Stimulated activated CD8-positive, alpha-beta memory T cell treated with anti-CD3 and anti-CD28 coated beads, Interleukin-4, amount 100 ng/mL, for 1 hour (primary cell): ENCODE data around the gene MYOM1.

Source experiments
- DNase-seq, 2 donors: peaks; one replicate each; pipeline ENCODE4 v3.0.0-alpha.2; 2020; ENCODE audit warnings: low read depth in 2 of 2, low spot score in 1 of 2

Gene MYOM1

GRCh38 chr18:3119401-3120341, 100.1 kb downstream of the MYOM1 start:
- no peak for DNase-seq

GRCh38 chr18:3118195-3119010, 101.4 kb downstream of the MYOM1 start:
- DNase-seq = no peak

- no peak for DNase-seq
These were observed 102.1 kb downstream of the MYOM1 start for GRCh38 chr18:3117493-3118192.

- no peak for DNase-seq
These were observed 104.2 kb downstream of the MYOM1 start for GRCh38 chr18:3115447-3116030.

GRCh38 chr18:3114451-3114850, 105.3 kb downstream of the MYOM1 start:
- DNase-seq = no peak

- DNase-seq = no peak
These were observed 105.7 kb downstream of the MYOM1 start for GRCh38 chr18:3114026-3114425.

GRCh38 chr18:3111523-3112240, 108.1 kb downstream of the MYOM1 start:
- no peak for DNase-seq

GRCh38 chr18:3110034-3110752, 109.6 kb downstream of the MYOM1 start:
- DNase-seq = no peak

GRCh38 chr18:3107740-3108151, 112.0 kb downstream of the MYOM1 start:
- DNase-seq = no peak

GRCh38 chr18:3104190-3105054, 115.3 kb downstream of the MYOM1 start:
- DNase-seq = no peak

GRCh38 chr18:3103576-3103975, 116.2 kb downstream of the MYOM1 start:
- no peak for DNase-seq

- no peak for DNase-seq
These were observed 116.8 kb downstream of the MYOM1 start for GRCh38 chr18:3102983-3103382.

GRCh38 chr18:3100498-3101132, 119.2 kb downstream of the MYOM1 start:
- DNase-seq = no peak

- no peak for DNase-seq
These were observed 120.4 kb downstream of the MYOM1 start for GRCh38 chr18:3099327-3099726.

GRCh38 chr18:3097082-3097481, 122.7 kb downstream of the MYOM1 start:
- no peak for DNase-seq

GRCh38 chr18:3095921-3096320, 123.8 kb downstream of the MYOM1 start:
- DNase-seq = no peak

GRCh38 chr18:3094338-3094684, 125.5 kb downstream of the MYOM1 start:
- no peak for DNase-seq

- no peak for DNase-seq
These were observed 126.0 kb downstream of the MYOM1 start for GRCh38 chr18:3093624-3094337.
